HepG2 (cell line): ENCODE data around the gene PEX10. TPM values are rescaled to one million over a fixed set of nuclear protein-coding genes. Genes with fewer than 3 reads are reported as not detected.

Source experiments
- ATAC-seq: fragments of 200-7000 bp; cut with Tn5 transposase; 3 replicates; pipeline ENCODE4 v1.9.1; 2020; ENCODE audit warnings: mild to moderate bottlenecking, moderate library complexity
- BruUV-seq: library from RNA; stranded (reverse); fragments of 400-500 nt; replicated peaks from 2 replicates; lab custom pipeline; 2021; lab: Mats Ljungman, UMichigan
- CTCF ChIA-PET: fragments of 300-600 bp; formaldehyde crosslinking; extraction: SDS; loops from one replicate; lab custom pipeline; 2021; ENCODE audit warnings: low total read pairs, inconsistent platforms, low intra/inter-chr PET ratio; lab: Yijun Ruan, JAX
- POLR2A ChIA-PET: fragments of 350-600 bp; sonication (Branson Sonifier 250); formaldehyde crosslinking; loops from one replicate; lab custom pipeline; 2020; ENCODE audit warnings: antibody characterized with exemption, inconsistent platforms; lab: Yijun Ruan, JAX
- DNase-seq: peaks from one replicate; pipeline ENCODE4 v3.0.0-alpha.2; 2015; ENCODE audit warnings: low spot score
- FAIRE-seq: peaks from 3 replicates; lab custom pipeline; 2011; peaks lifted over from hg19 to GRCh38; lab: Jason Lieb, UNC
- H2AFZ ChIP-seq: one replicate; pipeline ENCODE4 v1.6.1; 2011; ENCODE audit warnings: low read length, inconsistent platforms
- H3K27ac ChIP-seq: fragments of 300-600 bp; 3 replicates; pipeline ENCODE4 v1.8.0; 2011; ENCODE audit warnings: mixed run types, mild to moderate bottlenecking, mixed read lengths, low read length, inconsistent platforms; ENCODE audit not compliant: insufficient read depth; ENCODE audit errors: extremely low read length
- H3K27me3 ChIP-seq, 2 experiments: fragments of 200-600 bp in 1 of 2; 2 replicates in 1 of 2; 3 replicates in 1 of 2; pipeline versions ENCODE4 v1.6.0 to v1.8.0; 2011; ENCODE audit warnings: low read length in 2 of 2, mild to moderate bottlenecking in 2 of 2, moderate library complexity in 2 of 2, inconsistent platforms in 1 of 2; ENCODE audit not compliant: insufficient read depth in 2 of 2, control insufficient read depth in 1 of 2
- H3K36me3 ChIP-seq, 2 experiments: fragments of 200-600 bp in 1 of 2; replicated peaks in 1 of 2; 2 replicates in 1 of 2; 3 replicates in 1 of 2; pipeline versions ENCODE4 v1.5.1 to v1.8.0; 2011; ENCODE audit warnings: low read length in 2 of 2, inconsistent platforms in 1 of 2; ENCODE audit not compliant: insufficient read depth in 2 of 2, control insufficient read depth in 1 of 2
- H3K4me1 ChIP-seq: 2 replicates; pipeline ENCODE4 v1.5.1; 2012; ENCODE audit warnings: low read length, inconsistent platforms; ENCODE audit not compliant: insufficient read depth
- H3K4me2 ChIP-seq: 2 replicates; pipeline ENCODE4 v1.6.0; 2011; ENCODE audit warnings: low read depth, low read length, inconsistent platforms
- H3K4me3 ChIP-seq, 3 experiments: fragments of 200-600 bp in 1 of 3; sonication (generic), shearing (Covaris generic) in 1 of 3; replicated peaks in 1 of 3; 2 replicates each; pipeline ENCODE4 v1.5.1; 2011 to 2016; ENCODE audit warnings: low read length in 3 of 3, inconsistent platforms in 2 of 3, low read depth in 2 of 3, mild to moderate bottlenecking in 2 of 3, control low read depth in 1 of 3, mixed read lengths in 1 of 3; ENCODE audit not compliant: insufficient read depth in 1 of 3
- H3K79me2 ChIP-seq: one replicate; pipeline ENCODE4 v1.6.1; 2011; ENCODE audit warnings: low read length, inconsistent platforms; ENCODE audit not compliant: insufficient read depth
- H3K9ac ChIP-seq: 2 replicates; pipeline ENCODE4 v1.6.0; 2011; ENCODE audit warnings: mild to moderate bottlenecking, low read depth, low read length, inconsistent platforms; ENCODE audit not compliant: insufficient read depth
- H3K9me3 ChIP-seq: 2 replicates; pipeline ENCODE4 v1.5.1; 2012; ENCODE audit warnings: mild to moderate bottlenecking, low read length
- H4K20me1 ChIP-seq: 2 replicates; pipeline ENCODE4 v1.6.0; 2011; ENCODE audit warnings: inconsistent platforms, mild to moderate bottlenecking, low read length, moderate library complexity; ENCODE audit not compliant: insufficient read depth
- FOXK2 ChIP-seq: fragments of 450-650 bp; IDR thresholded peaks from 2 replicates; pipeline ENCODE4 v1.6.1; 2016
- KAT2B ChIP-seq: fragments of 150-350 bp; IDR thresholded peaks from 2 replicates; pipeline ENCODE4 v1.6.1; 2014; ENCODE audit warnings: low read depth, low read length, borderline replicate concordance
- MED1 ChIP-seq: sonication (generic); formaldehyde crosslinking; IDR thresholded peaks from 2 replicates; pipeline ENCODE4 v1.4.0; 2020; ENCODE audit warnings: missing genetic modification reagents
- MLX ChIP-seq: IDR thresholded peaks from 2 replicates; pipeline ENCODE4 v1.6.1; 2016
- MNT ChIP-seq: fragments of 450-650 bp; IDR thresholded peaks from 2 replicates; pipeline ENCODE4 v1.6.1; 2016
- SOX5 ChIP-seq: IDR thresholded peaks from 2 replicates; pipeline ENCODE4 v1.6.1; 2016; ENCODE audit warnings: borderline replicate concordance
- ZBTB33 ChIP-seq: sonication (generic); formaldehyde crosslinking; IDR thresholded peaks from 2 replicates; pipeline ENCODE4 v1.4.0; 2020; ENCODE audit warnings: missing genetic modification reagents
- ZBTB39 ChIP-seq: sonication (generic); formaldehyde crosslinking; IDR thresholded peaks from 2 replicates; pipeline ENCODE4 v1.5.0; 2020; ENCODE audit warnings: missing genetic modification reagents
- ZFP41 ChIP-seq: sonication (generic); formaldehyde crosslinking; IDR thresholded peaks from 2 replicates; pipeline ENCODE4 v1.4.0; 2020; ENCODE audit warnings: mild to moderate bottlenecking, missing genetic modification reagents, borderline replicate concordance
- ZNF326 ChIP-seq: sonication (generic); formaldehyde crosslinking; IDR thresholded peaks from 2 replicates; pipeline ENCODE4 v1.4.0; 2020; ENCODE audit warnings: missing genetic modification reagents, borderline replicate concordance
- ZNF549 ChIP-seq: sonication (generic); formaldehyde crosslinking; IDR thresholded peaks from 2 replicates; pipeline ENCODE4 v1.5.0; 2020; ENCODE audit warnings: missing genetic modification reagents
- ZNF569 ChIP-seq: sonication (generic); formaldehyde crosslinking; IDR thresholded peaks from 2 replicates; pipeline ENCODE4 v1.5.0; 2020; ENCODE audit warnings: mild to moderate bottlenecking, missing genetic modification reagents, moderate library complexity, borderline replicate concordance
- ZNF746 ChIP-seq: sonication (generic); formaldehyde crosslinking; IDR thresholded peaks from 2 replicates; pipeline ENCODE4 v1.8.0; 2022; ENCODE audit warnings: mild to moderate bottlenecking, missing genetic modification reagents
- WGBS: methylation state at CpG from one replicate; pipeline ENCODE4 v1.1.6; 2017; ENCODE audit warnings: low lambda C conversion rate; 5-methylcytosine and 5-hydroxymethylcytosine counted together
- in situ Hi-C: cut with HindIII; loops from 2 replicates; pipeline ENCODE4 v1.10.0; 2017; ENCODE audit warnings: low pct_unique_long_range_greater_than_20kb; ENCODE audit not compliant: extremely low pct_ligation_motif_present
- intact Hi-C: fragments of 100-400 bp; cut with micrococcal nuclease; formaldehyde crosslinking; loops from one replicate; pipeline ENCODE4 v1.10.0; 2022; ENCODE audit not compliant: unreplicated experiment
- polyA plus RNA-seq, 8 experiments: library from polyadenylated mRNA; depleted of rRNA in 3 of 8; stranded (reverse) in 7 of 8; unstranded in 1 of 8; fragments of >200 nt; fragmentation: Illumina TruSeq in 4 of 8; extraction: Trizol in 4 of 8; gene quantifications; 2 replicates each; pipeline versions ENCODE4 v1.2.1 to v1.2.3, GENCODE V29; 2011 to 2016; ENCODE audit warnings: low read depth in 4 of 8, missing spikeins in 1 of 8, mixed read lengths in 1 of 8; ENCODE audit not compliant: insufficient read depth in 1 of 8
- total RNA-seq, 5 experiments: library from RNA; depleted of rRNA; stranded (reverse); fragments of >200 nt; fragmentation: Illumina TruSeq; extraction: Trizol; gene quantifications; 2 replicates each; pipeline ENCODE4 v1.2.3, GENCODE V29; 2016; ENCODE audit warnings: low read depth in 1 of 5

PEX10 gene
- total and polyA plus RNA-seq, 2 of the 13 experiments (the other 11 are each of a cell fraction or from before 2014, with no cell fraction given) = 16.1 to 39.6 TPM

GRCh38 chr1:2422523-2422922 lies 10.2 kb upstream of the PEX10 start:
- in situ Hi-C loops = no loop called here
- CTCF ChIA-PET = no interaction called here

GRCh38 chr1:2419416-2419815 lies 7.1 kb upstream of the PEX10 start:
- DNase-seq = no peak
- POLR2A ChIA-PET = no interaction called here
- Histone ChIP-seq H3K79me2 (no peaks in the 10 kb centered on the region), H2AFZ (no peak overlapping the region), H4K20me1 (no peaks in the 10 kb centered on the region), H3K4me1 (peaks cover 6% of the 10 kb centered on the region), H3K4me3 (no peak overlapping the region), H3K36me3 (no peaks in the 10 kb centered on the region), H3K9ac (no peak overlapping the region), H3K4me2 (no peak overlapping the region), H3K9me3 (peaks cover 10% of the 10 kb centered on the region), H3K27ac (no peak overlapping the region), H3K27me3 (peaks cover 9 to 59% of the 10 kb centered on the region in 2 experiments)
- no peak for ATAC-seq
- FAIRE-seq = no peak
- WGBS = 29% methylated on average over 5 of the region's 16 CpGs
- in situ Hi-C loops (no loop called here), intact Hi-C loops (no loop called here)
- CTCF ChIA-PET = no interaction called here
- BruUV-seq = no TSS peak
- no peak for TF ChIP-seq ZNF746
- no peak for TF ChIP-seq MED1 (CRISPR knock-in tag)
- no peak for TF ChIP-seq MLX
- no peak for TF ChIP-seq ZNF569 (CRISPR knock-in tag)
- TF ChIP-seq SOX5 (CRISPR knock-in tag) = no peak
- TF ChIP-seq ZNF326 = no peak
- TF ChIP-seq MNT = no peak
- no peak for TF ChIP-seq ZBTB39 (CRISPR knock-in tag)

More at GRCh38 chr1:2422523-2422922, 10.2 kb upstream of the PEX10 start:
- no peak for FAIRE-seq
- Histone ChIP-seq H3K4me2 (no peak overlapping the region), H3K27ac (no peak overlapping the region), H3K4me3 (no peak overlapping the region), H2AFZ (no peak overlapping the region), H3K27me3 (peaks cover 10 to 58% of the 10 kb centered on the region in 2 experiments), H3K36me3 (no peaks in the 10 kb centered on the region), H3K4me1 (no peaks in the 10 kb centered on the region), H3K9me3 (peaks cover 10% of the 10 kb centered on the region), H3K79me2 (no peaks in the 10 kb centered on the region), H4K20me1 (no peaks in the 10 kb centered on the region), H3K9ac (no peak overlapping the region)
- no peak for ATAC-seq
- WGBS = 5% methylated on average over 4 of the region's 4 CpGs
- DNase-seq = no peak
- no TSS peak for BruUV-seq
- intact Hi-C loops = no loop called here
- TF ChIP-seq KAT2B (no peak), ZNF549 (CRISPR knock-in tag) (no peak), ZFP41 (CRISPR knock-in tag) (no peak), FOXK2 (no peak), ZBTB33 (CRISPR knock-in tag) (no peak)
- POLR2A ChIA-PET = no interaction called here
